ENCODE results near the gene ENPP4.
"Not testable (repeated sequence)": the region's sequence is repeated elsewhere in the genome, so short reads cannot be mapped to it uniquely, and the experiment has no call there.

The ENPP4 gene

GRCh38 chr6:46130666-46131065, 877 bp downstream of the ENPP4 start:
- DNase-seq (ENCODE audit: low read depth, low spot score): no peak

- not testable (repeated sequence) for DNase-seq (ENCODE audit: low read depth, low spot score)
These were observed 1.5 kb downstream of the ENPP4 start for GRCh38 chr6:46131291-46131690.

DNA sequence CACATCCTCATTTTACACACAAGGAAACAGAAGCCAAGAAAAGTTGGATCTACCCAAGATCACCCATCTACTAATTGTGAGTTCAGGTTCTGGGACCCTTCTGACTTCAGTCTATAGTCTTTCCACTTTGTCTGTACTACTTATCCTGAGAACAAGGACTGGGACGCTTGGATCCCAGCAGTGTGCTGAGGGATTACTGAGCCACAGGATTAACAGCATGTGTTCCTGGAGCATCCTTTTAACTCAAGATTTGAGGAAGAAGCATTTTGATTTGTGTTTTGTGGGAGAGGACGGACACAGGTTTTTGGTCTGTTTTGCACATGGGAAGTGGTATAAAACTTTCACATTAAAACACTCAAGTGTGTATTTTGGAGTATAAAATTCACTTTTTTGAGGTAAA, 4.4 kb downstream of the ENPP4 start:
- DNase-seq (ENCODE audit: low read depth, low spot score): no peak

DNA sequence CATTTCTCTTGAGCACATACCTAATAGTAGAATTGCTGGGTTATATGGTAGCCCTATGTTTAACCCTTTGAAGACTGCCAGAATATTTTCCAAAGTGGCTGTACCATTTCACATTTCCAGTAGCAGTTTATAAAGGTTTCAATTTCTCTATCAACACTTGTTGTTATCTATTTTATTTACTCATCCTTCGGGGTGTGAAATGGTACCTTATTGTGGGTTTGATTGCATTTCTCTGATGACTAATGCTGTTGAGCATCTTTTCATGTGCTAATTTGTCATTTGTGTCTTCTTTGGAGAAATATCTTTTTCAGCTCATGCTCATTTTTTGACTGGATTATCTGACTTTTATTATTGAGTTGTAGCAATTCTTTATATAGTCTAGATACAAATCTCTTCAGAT, 5.4 kb downstream of the ENPP4 start:
- DNase-seq (ENCODE audit: low read depth, low spot score): no peak

- no peak for DNase-seq (ENCODE audit: low read depth, low spot score)
These were observed 7.0 kb downstream of the ENPP4 start for GRCh38 chr6:46136831-46137230.

GRCh38 chr6:46137387-46137786, 7.6 kb downstream of the ENPP4 start:
- no peak for DNase-seq (ENCODE audit: low read depth, low spot score)

DNA sequence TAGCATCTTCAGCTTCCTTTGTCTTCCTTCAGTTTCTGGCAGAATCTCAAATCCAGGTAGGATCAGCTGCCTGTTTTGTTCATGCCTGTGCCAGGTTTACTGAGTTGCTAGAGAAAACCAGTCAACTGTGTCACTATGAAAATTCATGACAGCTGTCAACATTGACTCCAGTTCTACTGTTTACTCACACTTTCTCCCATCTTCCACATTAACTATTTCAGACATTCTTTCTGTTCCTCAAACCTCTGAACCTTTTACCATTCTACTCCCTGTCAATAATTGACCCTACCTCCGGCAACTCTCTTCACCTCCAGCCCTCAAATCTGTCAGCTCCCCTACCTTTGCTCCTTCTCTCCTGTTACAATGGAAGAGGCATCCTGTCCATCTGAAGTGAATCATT, 8.5 kb downstream of the ENPP4 start:
- DNase-seq (ENCODE audit: low read depth, low spot score): no peak

DNA sequence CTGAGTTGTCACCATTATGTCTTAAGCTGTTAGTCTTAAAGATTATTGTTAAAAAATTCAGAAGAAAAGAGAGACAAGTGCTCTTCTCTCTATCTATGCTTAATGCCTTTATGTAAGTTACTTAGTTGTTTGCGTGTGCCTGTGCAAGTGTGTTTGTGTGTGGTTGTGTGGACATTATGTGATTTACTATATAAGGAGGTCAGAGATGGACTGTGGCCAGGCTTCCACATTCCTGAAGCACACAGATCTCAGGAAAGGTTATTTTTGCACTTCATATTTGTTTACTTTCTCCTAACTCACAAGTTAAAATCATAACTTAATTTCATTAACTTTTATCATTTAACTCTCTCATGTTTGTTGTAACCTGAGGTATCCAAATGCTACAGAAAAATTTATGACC, 14.5 kb downstream of the ENPP4 start:
- DNase-seq (ENCODE audit: low read depth, low spot score): no peak

- DNase-seq (ENCODE audit: low read depth, low spot score): not testable (repeated sequence)
These were observed 19.3 kb downstream of the ENPP4 start for GRCh38 chr6:46149066-46149465.

DNA sequence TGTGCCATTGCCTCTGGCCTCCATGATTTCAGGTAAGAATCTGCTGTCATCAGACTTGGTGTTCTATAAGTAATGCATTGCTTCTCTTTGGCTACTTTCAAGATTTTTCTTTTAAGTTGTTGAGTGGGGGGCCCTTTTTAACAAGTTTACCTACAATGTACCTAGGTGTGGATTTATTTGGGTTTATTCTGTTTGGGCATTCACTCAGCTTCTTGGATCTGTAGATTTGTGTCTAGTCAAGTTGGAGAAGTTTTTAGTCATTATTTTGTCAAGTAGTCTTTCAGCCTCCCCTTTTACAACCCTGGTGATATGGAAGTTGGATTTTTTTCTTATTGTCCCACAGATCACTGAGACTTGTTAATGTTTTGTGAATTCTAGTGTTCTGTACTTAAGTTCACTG, 26.9 kb downstream of the ENPP4 start:
- no peak for DNase-seq (ENCODE audit: low read depth, low spot score)

DNA sequence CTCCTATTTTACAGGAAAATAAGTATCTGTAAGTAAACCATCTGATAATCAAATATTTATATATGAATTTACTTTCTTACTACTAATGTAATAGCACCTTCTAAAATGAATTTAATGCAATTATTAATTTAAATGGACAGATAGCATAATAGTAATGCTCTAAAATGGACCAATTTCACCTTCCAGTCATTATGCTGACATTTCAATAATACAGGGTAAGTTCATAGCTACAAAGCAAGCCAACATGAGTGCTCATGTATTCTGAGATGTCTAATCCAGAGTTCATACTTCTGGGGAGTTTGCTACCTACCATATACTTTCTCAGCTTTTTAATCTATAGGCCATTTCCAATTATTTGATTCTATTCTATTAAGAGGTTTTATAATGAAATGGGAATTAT, 29.4 kb downstream of the ENPP4 start:
- DNase-seq (ENCODE audit: low read depth, low spot score): no peak

GRCh38 chr6:46160102-46160501, 30.3 kb downstream of the ENPP4 start:
- no peak for DNase-seq (ENCODE audit: low read depth, low spot score)

- peak; percentile 41 for DNase-seq (ENCODE audit: low read depth, low spot score)
These were observed 40.8 kb downstream of the ENPP4 start, which contains the start of gene ENPP5 for GRCh38 chr6:46170357-46171289. TSS of gene ENPP5 (minus strand) at chr6:46170980. CDS start at chr6:46168262, 2,718 bp downstream.

DNA sequence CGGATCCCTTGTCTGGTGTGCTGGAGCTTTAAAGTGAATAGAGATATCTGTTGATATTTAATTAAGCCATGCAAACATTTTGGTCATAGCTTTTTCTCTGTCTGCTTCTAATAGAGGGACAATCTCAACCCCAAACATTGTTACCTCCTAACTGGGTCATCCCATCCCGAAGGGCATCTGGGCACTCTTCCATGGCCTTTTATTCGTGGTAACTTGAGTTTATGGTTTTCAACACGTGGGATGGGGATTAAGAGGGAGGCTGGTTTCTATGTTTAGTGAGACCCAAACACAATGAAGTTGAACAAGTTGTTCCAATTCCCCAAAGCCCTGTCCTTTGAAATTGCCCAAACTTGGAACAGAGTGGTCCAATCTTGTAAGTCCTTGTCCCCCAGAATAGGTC, 42.4 kb downstream of the ENPP4 start:
- no peak for DNase-seq (ENCODE audit: low read depth, low spot score)

- no peak for DNase-seq (ENCODE audit: low read depth, low spot score)
These were observed 45.1 kb downstream of the ENPP4 start for GRCh38 chr6:46174904-46175303.

GRCh38 chr6:46175446-46175845, 45.7 kb downstream of the ENPP4 start:
- no peak for DNase-seq (ENCODE audit: low read depth, low spot score)

DNA sequence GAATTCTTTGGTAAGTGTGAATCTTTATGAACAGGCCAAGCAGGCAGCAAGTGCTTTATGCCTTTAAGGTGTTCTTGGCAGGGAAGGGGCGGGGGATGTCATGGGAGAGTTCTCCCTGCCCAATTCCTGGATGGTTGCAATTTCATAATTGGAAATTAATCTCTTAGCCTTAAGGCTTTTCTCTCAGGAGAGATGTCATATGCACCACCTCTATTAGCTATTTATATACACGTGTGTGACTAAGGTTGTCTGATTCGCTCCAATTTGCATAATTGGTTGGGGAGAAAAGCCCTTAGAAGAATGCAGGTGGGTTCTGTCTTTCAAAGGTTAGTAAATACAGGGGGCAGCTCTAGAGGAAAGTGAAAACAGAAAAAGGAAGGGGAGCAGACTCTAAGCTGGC, 46.2 kb downstream of the ENPP4 start:
- DNase-seq (ENCODE audit: low read depth, low spot score): no peak

- no peak for DNase-seq (ENCODE audit: low read depth, low spot score)
These were observed 54.3 kb downstream of the ENPP4 start for GRCh38 chr6:46184114-46184513.

DNA sequence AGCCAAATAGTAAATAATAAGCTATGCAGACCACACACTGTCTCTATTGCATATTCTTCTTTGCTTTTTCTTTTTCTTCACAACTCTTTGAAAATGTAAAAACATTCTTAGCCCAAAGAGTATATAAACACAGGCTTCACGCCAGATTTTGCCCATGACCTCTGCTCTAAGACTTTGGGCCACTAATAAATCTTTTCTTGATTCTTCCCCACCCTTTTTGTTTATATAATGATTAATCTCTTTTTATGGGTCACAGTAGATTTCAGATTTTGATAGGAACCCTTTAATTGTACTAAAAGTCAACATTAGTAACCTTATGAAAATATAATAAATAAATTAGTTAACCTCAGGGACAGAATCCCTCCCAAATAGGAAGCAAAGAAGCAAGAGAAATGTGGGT, 56.8 kb downstream of the ENPP4 start:
- DNase-seq (ENCODE audit: low read depth, low spot score): no peak

- no peak for DNase-seq (ENCODE audit: low read depth, low spot score)
These were observed 59.9 kb downstream of the ENPP4 start for GRCh38 chr6:46189726-46190125.

DNA sequence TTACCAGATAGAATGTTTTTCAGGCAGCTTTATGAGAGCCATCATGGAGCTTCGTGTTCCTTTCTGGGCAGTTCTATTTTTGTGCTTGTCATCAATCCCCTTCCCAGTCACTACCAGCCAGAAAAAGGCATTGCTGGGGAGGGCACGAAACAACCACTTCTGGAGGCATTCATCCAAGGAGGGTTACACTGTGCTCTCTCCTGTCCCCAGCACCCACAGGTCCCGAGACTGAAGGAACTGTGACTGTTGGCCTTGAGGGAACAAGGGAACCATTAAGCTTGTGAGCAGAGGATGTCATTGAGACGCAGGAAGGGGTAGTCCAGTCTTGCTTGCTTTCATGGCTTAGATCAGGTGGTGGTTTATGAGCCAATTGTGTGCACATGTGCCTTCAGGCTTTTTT, 61.1 kb downstream of the ENPP4 start:
- no peak for DNase-seq (ENCODE audit: low read depth, low spot score)

GRCh38 chr6:46191961-46192360, 62.2 kb downstream of the ENPP4 start:
- DNase-seq (ENCODE audit: low read depth, low spot score): no peak
